ENCODE results near the gene ZNF423. TPM values are rescaled to one million over a fixed set of nuclear protein-coding genes. Genes with fewer than 3 reads are reported as not detected.

The ZNF423 gene
- total RNA-seq, 1 experiment from 2014 or later, result 11.1 TPM

DNA sequence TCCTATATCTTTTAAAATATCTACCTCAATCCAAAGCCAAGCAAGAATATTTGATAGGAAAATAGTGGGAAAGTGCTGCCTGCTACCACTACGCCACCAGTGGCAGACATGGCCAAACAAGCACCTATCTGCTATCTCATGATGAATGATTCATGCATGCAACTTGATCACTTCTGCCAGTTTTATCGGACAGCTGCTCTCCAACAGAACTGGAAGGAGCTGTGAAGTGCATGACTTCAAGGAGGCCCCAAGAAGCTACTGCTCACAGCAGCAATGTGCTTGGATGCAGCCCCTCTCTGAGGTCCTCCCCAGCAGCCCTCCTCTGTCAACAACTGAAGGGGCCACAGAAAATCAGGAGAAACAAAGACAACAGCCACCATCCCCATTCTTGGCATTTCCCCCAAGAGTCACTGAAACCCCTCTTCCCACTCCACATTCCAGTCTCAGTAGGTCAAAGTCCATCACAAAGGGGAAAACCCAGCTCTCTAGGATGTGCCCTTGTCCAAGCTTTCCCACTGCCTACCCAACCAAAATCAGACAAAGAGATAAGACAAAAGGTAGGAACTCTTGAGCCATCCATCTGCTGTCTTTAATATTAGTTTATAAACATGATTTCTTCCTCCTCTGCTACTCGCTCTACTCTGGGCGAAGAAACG, 267.1 kb downstream of the ZNF423 start:
- BruUV-seq (replicated peaks), result no TSS peak
- Histone ChIP-seq H3K27ac (ENCODE audit: low read depth, low read length, poor library complexity, severe bottlenecking) (no peak overlapping the region), H3K36me3 (ENCODE audit: insufficient read depth, low read length, poor library complexity, severe bottlenecking) (no peaks in the 10 kb centered on the region), H3K9me3 (ENCODE audit: low read depth, low read length, poor library complexity, severe bottlenecking) (no peaks in the 10 kb centered on the region), H3K4me3 (ENCODE audit: low read depth, low read length, poor library complexity, severe bottlenecking) (no peak overlapping the region), H3K4me1 (ENCODE audit: insufficient read depth, low read length, poor library complexity, severe bottlenecking) (peaks cover 3% of the 10 kb centered on the region), H3K27me3 (replicated peaks; ENCODE audit: insufficient read depth, low read depth, low read length, poor library complexity) (no peaks in the 10 kb centered on the region)
- peak; percentile 40 for DNase-seq (ENCODE audit: low spot score)
- TF ChIP-seq EZH2 (IDR thresholded peaks at IDR 0.05; ENCODE audit: borderline replicate concordance, low read depth, low read length, poor library complexity, severe bottlenecking), result no peak
- TF ChIP-seq, protein P1, sequence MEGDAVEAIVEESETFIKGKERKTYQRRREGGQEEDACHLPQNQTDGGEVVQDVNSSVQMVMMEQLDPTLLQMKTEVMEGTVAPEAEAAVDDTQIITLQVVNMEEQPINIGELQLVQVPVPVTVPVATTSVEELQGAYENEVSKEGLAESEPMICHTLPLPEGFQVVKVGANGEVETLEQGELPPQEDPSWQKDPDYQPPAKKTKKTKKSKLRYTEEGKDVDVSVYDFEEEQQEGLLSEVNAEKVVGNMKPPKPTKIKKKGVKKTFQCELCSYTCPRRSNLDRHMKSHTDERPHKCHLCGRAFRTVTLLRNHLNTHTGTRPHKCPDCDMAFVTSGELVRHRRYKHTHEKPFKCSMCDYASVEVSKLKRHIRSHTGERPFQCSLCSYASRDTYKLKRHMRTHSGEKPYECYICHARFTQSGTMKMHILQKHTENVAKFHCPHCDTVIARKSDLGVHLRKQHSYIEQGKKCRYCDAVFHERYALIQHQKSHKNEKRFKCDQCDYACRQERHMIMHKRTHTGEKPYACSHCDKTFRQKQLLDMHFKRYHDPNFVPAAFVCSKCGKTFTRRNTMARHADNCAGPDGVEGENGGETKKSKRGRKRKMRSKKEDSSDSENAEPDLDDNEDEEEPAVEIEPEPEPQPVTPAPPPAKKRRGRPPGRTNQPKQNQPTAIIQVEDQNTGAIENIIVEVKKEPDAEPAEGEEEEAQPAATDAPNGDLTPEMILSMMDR (conservative IDR thresholded peaks at IDR 0.05; ENCODE audit: low read depth, low read length), result no peak
- CTCF ChIA-PET, result no interaction called here
- POLR2A ChIA-PET (ENCODE audit: low non-redundant PET), result no interaction called here
- intact Hi-C loops (cut with micrococcal nuclease; ENCODE audit: unreplicated experiment), result no loop called here

DNA sequence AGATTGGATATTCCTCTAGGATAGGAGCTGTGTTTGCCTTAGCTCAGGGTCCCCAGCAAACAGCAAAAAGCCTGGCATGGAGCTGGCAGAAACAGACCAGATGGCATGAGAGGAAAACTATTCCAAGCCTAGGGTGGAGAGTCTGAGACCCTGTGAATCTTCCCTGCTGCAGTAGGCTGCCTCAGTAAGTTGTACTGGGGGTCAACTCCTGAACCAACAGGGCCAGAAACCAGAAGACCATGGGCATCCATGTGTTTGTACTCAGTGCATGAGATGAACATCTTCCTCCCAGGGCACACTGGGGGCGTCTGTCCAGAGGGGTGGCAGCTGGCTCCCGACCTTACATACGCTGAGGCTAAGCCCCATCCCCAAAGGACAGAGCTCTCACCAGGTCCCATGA, 267.9 kb downstream of the ZNF423 start:
- intact Hi-C loops (cut with micrococcal nuclease; ENCODE audit: unreplicated experiment), result no loop called here
- no peak overlapping the region for H3K27ac ChIP-seq (ENCODE audit: low read depth, low read length, poor library complexity, severe bottlenecking)
- TF ChIP-seq, protein P1 (conservative IDR thresholded peaks at IDR 0.05; ENCODE audit: low read depth, low read length), result no peak
- no peak for TF ChIP-seq EZH2 (IDR thresholded peaks at IDR 0.05; ENCODE audit: borderline replicate concordance, low read depth, low read length, poor library complexity, severe bottlenecking)
- no TSS peak for BruUV-seq (replicated peaks)
- no peaks in the 10 kb centered on the region for H3K36me3 ChIP-seq (ENCODE audit: insufficient read depth, low read length, poor library complexity, severe bottlenecking)
- H3K27me3 ChIP-seq (replicated peaks; ENCODE audit: insufficient read depth, low read depth, low read length, poor library complexity), result no peaks in the 10 kb centered on the region
- CTCF ChIA-PET, result no interaction called here
- no peaks in the 10 kb centered on the region for H3K9me3 ChIP-seq (ENCODE audit: low read depth, low read length, poor library complexity, severe bottlenecking)
- H3K4me3 ChIP-seq (ENCODE audit: low read depth, low read length, poor library complexity, severe bottlenecking), result no peak overlapping the region
- DNase-seq (ENCODE audit: low spot score), result no peak
- POLR2A ChIA-PET (ENCODE audit: low non-redundant PET), result no interaction called here
- H3K4me1 ChIP-seq (ENCODE audit: insufficient read depth, low read length, poor library complexity, severe bottlenecking), result no peaks in the 10 kb centered on the region

DNA sequence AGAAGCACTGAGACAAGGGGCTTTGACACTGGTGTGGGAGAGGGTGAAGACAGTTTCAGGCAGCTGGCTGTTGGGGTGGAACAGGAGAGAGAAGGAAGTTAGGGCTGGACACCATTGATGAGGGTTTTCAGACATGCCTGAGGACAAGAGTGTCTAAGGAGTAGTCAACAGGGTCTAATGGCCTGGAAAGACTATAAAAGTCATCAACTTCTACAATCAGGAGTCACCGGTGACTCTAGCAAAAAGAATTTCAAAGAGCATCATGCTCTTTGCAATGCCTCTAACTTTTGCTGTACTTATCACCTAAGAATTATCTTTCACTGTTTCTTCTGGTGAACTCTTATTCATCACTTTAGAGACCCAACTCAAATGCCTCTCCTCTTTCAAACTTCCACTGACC, 268.4 kb downstream of the ZNF423 start:
- H3K27ac ChIP-seq (ENCODE audit: low read depth, low read length, poor library complexity, severe bottlenecking), result no peak overlapping the region
- no peaks in the 10 kb centered on the region for H3K27me3 ChIP-seq (replicated peaks; ENCODE audit: insufficient read depth, low read depth, low read length, poor library complexity)
- no peak overlapping the region for H3K4me3 ChIP-seq (ENCODE audit: low read depth, low read length, poor library complexity, severe bottlenecking)
- intact Hi-C loops (cut with micrococcal nuclease; ENCODE audit: unreplicated experiment), result no loop called here
- DNase-seq (ENCODE audit: low spot score), result no peak
- BruUV-seq (replicated peaks), result no TSS peak
- H3K36me3 ChIP-seq (ENCODE audit: insufficient read depth, low read length, poor library complexity, severe bottlenecking), result no peaks in the 10 kb centered on the region
- ChIA-PET POLR2A (ENCODE audit: low non-redundant PET) (no interaction called here), CTCF (no interaction called here)
- H3K9me3 ChIP-seq (ENCODE audit: low read depth, low read length, poor library complexity, severe bottlenecking), result no peaks in the 10 kb centered on the region
- H3K4me1 ChIP-seq (ENCODE audit: insufficient read depth, low read length, poor library complexity, severe bottlenecking), result no peaks in the 10 kb centered on the region
- TF ChIP-seq, protein P1 (conservative IDR thresholded peaks at IDR 0.05; ENCODE audit: low read depth, low read length), result no peak
- TF ChIP-seq EZH2 (IDR thresholded peaks at IDR 0.05; ENCODE audit: borderline replicate concordance, low read depth, low read length, poor library complexity, severe bottlenecking), result no peak
